Stimulated activated CD8-positive, alpha-beta memory T cell treated with anti-CD3 and anti-CD28 coated beads, Interleukin-4, amount 100 ng/mL, for 4 hours (primary cell): Measurements from ENCODE around the gene RCOR3.
"Not testable (repeated sequence)": the region's sequence is repeated elsewhere in the genome, so short reads cannot be mapped to it uniquely, and the experiment has no call there.

Experiments
- DNase-seq, 2 donors: peaks; one replicate each; pipeline ENCODE4 v3.0.0-alpha.2; 2020; ENCODE audit warnings: low read depth in 2 of 2, low spot score in 1 of 2

The RCOR3 gene

GRCh38 chr1:211259638-211260126 lies 516 bp downstream of the RCOR3 start:
- peak in 1 of 2 donors; percentile 21 for DNase-seq

- DNase-seq, result peak; percentile 20 to 28
Observed at GRCh38 chr1:211260141-211261107, 1.3 kb downstream of the RCOR3 start.

- DNase-seq, result no peak
Observed at GRCh38 chr1:211261229-211261628, 2.1 kb downstream of the RCOR3 start.

GRCh38 chr1:211263022-211263421 lies 3.9 kb downstream of the RCOR3 start:
- not testable (repeated sequence) for DNase-seq

- DNase-seq, result no peak
Observed at GRCh38 chr1:211267204-211267857, 8.2 kb downstream of the RCOR3 start.

- no peak for DNase-seq
Observed at GRCh38 chr1:211279340-211279739, 20.2 kb downstream of the RCOR3 start.

GRCh38 chr1:211280910-211281309 lies 21.7 kb downstream of the RCOR3 start:
- DNase-seq, result no peak

- no peak for DNase-seq
Observed at GRCh38 chr1:211281320-211282022, 22.3 kb downstream of the RCOR3 start.

GRCh38 chr1:211282023-211282373 lies 22.8 kb downstream of the RCOR3 start:
- no peak for DNase-seq

GRCh38 chr1:211285196-211285595 lies 26.0 kb downstream of the RCOR3 start:
- no peak for DNase-seq

- DNase-seq, result no peak
Observed at GRCh38 chr1:211287218-211287617, 28.1 kb downstream of the RCOR3 start.

GRCh38 chr1:211292411-211292810 lies 33.2 kb downstream of the RCOR3 start:
- no peak for DNase-seq

- DNase-seq, result no peak
Observed at GRCh38 chr1:211296396-211296795, 37.2 kb downstream of the RCOR3 start.

GRCh38 chr1:211305044-211305443 lies 45.9 kb downstream of the RCOR3 start:
- DNase-seq, result no peak

- DNase-seq, result no peak
Observed at GRCh38 chr1:211309617-211310016, 50.5 kb downstream of the RCOR3 start.

- no peak for DNase-seq
Observed at GRCh38 chr1:211313392-211313791, 54.2 kb downstream of the RCOR3 start.

- no peak for DNase-seq
Observed at GRCh38 chr1:211318576-211319280, 59.6 kb downstream of the RCOR3 start.

GRCh38 chr1:211319892-211320291 lies 60.7 kb downstream of the RCOR3 start:
- DNase-seq, result no peak

GRCh38 chr1:211320980-211321379 lies 61.8 kb downstream of the RCOR3 start:
- no peak for DNase-seq

GRCh38 chr1:211321646-211322045 lies 62.5 kb downstream of the RCOR3 start:
- DNase-seq, result not testable (repeated sequence)
